Measurements from ENCODE around the gene PSME1. TPM values are rescaled to one million over a fixed set of nuclear protein-coding genes. Genes with fewer than 3 reads are reported as not detected.

The PSME1 gene
- total and polyA plus RNA-seq, 2 of the 13 experiments (the other 11 are each of a cell fraction or from before 2014, with no cell fraction given) = 159 to 608 TPM

DNA sequence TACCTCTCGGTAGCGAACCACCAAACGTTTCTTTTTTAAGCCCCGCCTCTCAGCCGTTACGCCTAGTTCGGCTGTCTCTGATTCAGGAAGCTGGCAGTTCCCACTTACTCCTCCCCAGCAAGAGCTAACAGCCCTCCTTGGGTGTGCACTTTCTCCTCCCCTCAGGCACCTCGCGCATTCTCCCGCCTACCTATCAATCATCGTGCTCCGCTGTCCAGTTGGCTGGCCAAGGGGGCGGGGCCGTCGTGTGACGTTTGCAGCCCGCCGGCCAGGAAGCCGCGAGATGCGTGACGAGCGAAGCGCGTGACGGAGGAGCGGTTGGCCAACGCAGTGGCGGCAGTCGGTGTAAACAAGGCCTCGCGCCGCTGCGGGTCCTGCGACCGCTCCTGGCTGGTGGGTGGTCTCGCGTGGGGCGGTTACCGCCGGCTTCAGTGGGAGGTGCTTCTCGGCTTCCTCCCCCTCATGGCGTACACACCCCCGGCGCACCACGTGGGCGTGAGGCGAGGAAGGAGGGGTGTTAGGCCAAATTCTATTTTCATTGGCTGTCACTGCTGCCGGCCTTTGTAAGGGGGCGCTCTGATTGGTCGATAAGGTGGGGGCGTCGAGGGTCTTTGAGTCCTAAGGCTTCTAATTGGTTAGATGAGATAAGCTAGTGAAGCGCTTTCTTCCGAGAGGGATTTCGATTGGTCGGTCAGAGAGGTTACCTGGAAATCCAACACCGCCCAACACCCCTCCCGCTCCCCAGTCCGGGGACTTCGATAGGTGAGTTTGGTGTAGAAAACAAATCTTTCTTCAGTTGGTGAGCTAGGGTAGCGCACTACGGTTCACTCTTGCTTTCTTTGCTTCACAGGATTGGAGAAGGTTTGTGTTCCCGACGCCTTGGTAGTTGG lies 21.2 kb upstream of the PSME1 start, which contains the start of the genes DCAF11 and NRL (continued):
- TF ChIP-seq ZNF292 (CRISPR knock-in tag; IDR thresholded peaks at IDR 0.05; ENCODE audit: borderline replicate concordance, low read depth) = peak; percentile 88
- TF ChIP-seq TEAD3 (CRISPR knock-in tag; optimal IDR thresholded peaks at IDR 0.05; ENCODE audit: borderline replicate concordance) = peak; percentile 94
- 0 out of 2 replicates have a peak, but pooled peaks have one; percentile 15 for TF ChIP-seq HNRNPL (IDR thresholded peaks at IDR 0.05; ENCODE audit: low read depth, low read length)
- TF ChIP-seq, protein P1, sequence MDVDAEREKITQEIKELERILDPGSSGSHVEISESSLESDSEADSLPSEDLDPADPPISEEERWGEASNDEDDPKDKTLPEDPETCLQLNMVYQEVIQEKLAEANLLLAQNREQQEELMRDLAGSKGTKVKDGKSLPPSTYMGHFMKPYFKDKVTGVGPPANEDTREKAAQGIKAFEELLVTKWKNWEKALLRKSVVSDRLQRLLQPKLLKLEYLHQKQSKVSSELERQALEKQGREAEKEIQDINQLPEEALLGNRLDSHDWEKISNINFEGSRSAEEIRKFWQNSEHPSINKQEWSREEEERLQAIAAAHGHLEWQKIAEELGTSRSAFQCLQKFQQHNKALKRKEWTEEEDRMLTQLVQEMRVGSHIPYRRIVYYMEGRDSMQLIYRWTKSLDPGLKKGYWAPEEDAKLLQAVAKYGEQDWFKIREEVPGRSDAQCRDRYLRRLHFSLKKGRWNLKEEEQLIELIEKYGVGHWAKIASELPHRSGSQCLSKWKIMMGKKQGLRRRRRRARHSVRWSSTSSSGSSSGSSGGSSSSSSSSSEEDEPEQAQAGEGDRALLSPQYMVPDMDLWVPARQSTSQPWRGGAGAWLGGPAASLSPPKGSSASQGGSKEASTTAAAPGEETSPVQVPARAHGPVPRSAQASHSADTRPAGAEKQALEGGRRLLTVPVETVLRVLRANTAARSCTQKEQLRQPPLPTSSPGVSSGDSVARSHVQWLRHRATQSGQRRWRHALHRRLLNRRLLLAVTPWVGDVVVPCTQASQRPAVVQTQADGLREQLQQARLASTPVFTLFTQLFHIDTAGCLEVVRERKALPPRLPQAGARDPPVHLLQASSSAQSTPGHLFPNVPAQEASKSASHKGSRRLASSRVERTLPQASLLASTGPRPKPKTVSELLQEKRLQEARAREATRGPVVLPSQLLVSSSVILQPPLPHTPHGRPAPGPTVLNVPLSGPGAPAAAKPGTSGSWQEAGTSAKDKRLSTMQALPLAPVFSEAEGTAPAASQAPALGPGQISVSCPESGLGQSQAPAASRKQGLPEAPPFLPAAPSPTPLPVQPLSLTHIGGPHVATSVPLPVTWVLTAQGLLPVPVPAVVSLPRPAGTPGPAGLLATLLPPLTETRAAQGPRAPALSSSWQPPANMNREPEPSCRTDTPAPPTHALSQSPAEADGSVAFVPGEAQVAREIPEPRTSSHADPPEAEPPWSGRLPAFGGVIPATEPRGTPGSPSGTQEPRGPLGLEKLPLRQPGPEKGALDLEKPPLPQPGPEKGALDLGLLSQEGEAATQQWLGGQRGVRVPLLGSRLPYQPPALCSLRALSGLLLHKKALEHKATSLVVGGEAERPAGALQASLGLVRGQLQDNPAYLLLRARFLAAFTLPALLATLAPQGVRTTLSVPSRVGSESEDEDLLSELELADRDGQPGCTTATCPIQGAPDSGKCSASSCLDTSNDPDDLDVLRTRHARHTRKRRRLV (CRISPR knock-in tag; IDR thresholded peaks at IDR 0.05) = peak; percentile 82
- no peak; the same call in 1 of the 2 replicates for TF ChIP-seq NCOA1 (CRISPR knock-in tag; IDR thresholded peaks at IDR 0.05)
- peak; percentile 89 for TF ChIP-seq PHF8 (CRISPR knock-in tag; IDR thresholded peaks at IDR 0.05)
- no peak for TF ChIP-seq ZNF446 (CRISPR knock-in tag; IDR thresholded peaks at IDR 0.05)
- peak; percentile 91; the same call in 1 of the 2 replicates for TF ChIP-seq ZSCAN21 (CRISPR knock-in tag; IDR thresholded peaks at IDR 0.05; ENCODE audit: borderline replicate concordance)
- peak; percentile 94; the same call in 1 of the 2 replicates for TF ChIP-seq POGZ (CRISPR knock-in tag; IDR thresholded peaks at IDR 0.05)
- TF ChIP-seq, protein P2, sequence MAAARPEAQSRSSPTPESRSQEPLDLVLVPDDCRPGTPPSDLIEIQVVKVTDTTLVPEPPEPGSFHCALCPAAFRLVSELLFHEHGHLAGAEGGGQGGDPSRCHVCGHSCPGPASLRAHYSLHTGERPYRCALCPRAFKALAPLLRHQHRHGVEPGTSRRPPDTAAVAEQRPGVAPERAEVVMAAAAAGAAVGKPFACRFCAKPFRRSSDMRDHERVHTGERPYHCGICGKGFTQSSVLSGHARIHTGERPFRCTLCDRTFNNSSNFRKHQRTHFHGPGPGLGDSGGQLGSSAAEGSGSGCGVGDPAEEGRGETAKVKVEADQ (CRISPR knock-in tag; IDR thresholded peaks at IDR 0.05; ENCODE audit: borderline replicate concordance) = peak; percentile 97
- no peak for TF ChIP-seq MTA3 (CRISPR knock-in tag; IDR thresholded peaks at IDR 0.05)
- peak; percentile 96; the same call in 1 of the 2 replicates for TF ChIP-seq SMYD3 (CRISPR knock-in tag; IDR thresholded peaks at IDR 0.05)
- TF ChIP-seq, protein P3, sequence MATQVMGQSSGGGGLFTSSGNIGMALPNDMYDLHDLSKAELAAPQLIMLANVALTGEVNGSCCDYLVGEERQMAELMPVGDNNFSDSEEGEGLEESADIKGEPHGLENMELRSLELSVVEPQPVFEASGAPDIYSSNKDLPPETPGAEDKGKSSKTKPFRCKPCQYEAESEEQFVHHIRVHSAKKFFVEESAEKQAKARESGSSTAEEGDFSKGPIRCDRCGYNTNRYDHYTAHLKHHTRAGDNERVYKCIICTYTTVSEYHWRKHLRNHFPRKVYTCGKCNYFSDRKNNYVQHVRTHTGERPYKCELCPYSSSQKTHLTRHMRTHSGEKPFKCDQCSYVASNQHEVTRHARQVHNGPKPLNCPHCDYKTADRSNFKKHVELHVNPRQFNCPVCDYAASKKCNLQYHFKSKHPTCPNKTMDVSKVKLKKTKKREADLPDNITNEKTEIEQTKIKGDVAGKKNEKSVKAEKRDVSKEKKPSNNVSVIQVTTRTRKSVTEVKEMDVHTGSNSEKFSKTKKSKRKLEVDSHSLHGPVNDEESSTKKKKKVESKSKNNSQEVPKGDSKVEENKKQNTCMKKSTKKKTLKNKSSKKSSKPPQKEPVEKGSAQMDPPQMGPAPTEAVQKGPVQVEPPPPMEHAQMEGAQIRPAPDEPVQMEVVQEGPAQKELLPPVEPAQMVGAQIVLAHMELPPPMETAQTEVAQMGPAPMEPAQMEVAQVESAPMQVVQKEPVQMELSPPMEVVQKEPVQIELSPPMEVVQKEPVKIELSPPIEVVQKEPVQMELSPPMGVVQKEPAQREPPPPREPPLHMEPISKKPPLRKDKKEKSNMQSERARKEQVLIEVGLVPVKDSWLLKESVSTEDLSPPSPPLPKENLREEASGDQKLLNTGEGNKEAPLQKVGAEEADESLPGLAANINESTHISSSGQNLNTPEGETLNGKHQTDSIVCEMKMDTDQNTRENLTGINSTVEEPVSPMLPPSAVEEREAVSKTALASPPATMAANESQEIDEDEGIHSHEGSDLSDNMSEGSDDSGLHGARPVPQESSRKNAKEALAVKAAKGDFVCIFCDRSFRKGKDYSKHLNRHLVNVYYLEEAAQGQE (IDR thresholded peaks at IDR 0.05; ENCODE audit: borderline replicate concordance in 1 of 2, low read depth in 1 of 2, low read length in 2 of 2) = peak in 1 of 2 experiments; percentile 50; a peak in 1 of 4 replicates

Measured in HepG2 (cell line).